ENCODE data around the gene RFX3.

RFX3 gene

GRCh38 chr9:3419893-3420292 is 105.9 kb downstream of the RFX3 start:
- no peak for DNase-seq

DNA sequence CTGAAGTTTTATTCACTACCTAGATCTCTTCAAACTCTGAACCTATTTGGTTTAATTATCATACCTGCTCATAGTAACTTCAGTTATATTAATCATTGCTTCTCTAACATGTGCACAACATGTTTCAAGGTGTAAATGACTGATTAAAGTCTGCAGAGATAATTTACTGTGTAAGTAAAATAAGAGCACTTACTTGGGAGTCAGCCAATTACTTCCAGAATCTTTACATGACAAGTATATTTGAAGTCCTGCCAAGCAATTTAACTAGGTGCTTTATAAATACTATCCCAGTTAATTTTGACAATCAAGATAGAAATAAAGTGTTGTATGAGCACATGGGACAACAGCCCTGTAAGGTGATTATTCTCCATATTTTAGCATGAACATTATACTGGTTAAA is 109.9 kb downstream of the RFX3 start:
- no peak for DNase-seq

- DNase-seq, result no peak
Observed at GRCh38 chr9:3413984-3414383, 111.8 kb downstream of the RFX3 start.

DNA sequence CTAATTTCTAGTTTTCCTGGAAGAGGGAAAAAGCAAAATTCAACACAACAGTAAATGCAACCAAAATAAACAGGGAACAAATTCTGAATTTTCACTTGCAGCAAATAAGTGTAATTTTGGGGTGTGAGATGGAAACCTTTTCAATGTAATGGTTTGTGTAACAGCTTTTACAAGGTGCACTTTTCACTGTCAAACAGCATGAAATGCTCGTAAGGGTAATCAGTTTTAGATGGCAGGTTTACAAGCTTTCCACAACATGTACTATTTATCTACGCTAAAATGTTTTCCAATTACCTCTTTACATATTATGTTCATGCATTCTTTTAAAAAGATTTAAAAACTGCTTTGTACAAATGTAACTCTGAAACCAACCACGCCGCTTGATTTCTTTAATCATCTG is 115.3 kb downstream of the RFX3 start:
- no peak for DNase-seq

- DNase-seq, result no peak
Observed at GRCh38 chr9:3409453-3409852, 116.3 kb downstream of the RFX3 start.

GRCh38 chr9:3403315-3403714 is 122.5 kb downstream of the RFX3 start:
- DNase-seq, result no peak

DNA sequence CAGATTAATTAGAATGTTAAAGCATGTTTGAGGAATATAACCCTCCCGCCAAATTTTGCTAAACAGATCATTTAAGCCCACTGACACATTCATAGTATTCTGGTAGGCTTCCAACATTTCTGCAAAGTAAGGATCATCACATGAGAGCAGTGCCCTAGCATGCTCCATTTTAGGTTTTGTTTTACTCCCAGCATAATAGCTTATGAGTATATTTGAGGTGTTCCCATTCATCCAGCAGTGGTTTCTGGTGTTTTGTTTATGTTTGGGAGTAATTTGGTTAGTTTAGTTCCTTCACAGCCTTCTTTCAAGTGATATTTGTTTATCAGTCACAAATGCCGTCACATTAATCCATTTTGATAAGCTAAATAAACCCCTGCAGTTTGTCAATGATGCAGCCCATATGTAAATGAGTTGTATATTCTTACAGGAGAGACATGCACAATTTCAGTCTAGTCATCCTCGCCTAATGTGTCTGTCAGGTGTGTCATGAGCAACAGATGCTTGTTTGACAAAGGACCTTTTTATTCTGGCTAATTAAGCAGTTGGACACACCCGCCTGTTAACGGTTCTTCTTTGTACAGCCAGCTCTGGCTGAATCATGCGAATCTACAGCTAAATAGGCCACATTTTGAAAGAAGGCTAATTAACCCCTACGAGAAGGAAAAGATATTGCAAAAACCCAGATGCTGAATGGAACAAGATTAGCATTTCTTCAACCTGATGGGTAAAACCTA is 124.4 kb downstream of the RFX3 start:
- DNase-seq, result no peak

GRCh38 chr9:3398232-3398648 is 127.6 kb downstream of the RFX3 start:
- DNase-seq, result no peak

- DNase-seq, result no peak
Observed at GRCh38 chr9:3397766-3398165, 128.0 kb downstream of the RFX3 start.

GRCh38 chr9:3391414-3391813 is 134.4 kb downstream of the RFX3 start:
- DNase-seq, result no peak

DNA sequence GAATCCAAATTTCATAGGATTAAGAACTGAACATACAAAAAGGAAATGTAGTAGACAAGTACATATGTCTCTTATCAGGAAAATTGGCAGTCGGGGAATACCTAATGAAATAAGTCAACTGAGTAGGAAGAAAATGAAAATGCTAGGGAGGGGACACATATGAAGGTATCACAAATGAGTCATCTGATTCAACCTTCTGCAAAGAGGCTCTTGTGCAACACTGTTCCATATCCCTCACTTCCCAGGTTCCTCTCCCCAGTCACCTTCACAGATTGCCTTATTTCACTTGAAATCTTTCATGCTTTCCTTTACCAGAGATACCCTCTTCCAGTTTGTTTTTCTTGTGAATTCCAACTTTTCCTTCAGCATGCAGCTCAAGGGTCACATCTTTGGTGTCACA is 139.0 kb downstream of the RFX3 start:
- no peak for DNase-seq

- peak; percentile 43 for DNase-seq
Observed at GRCh38 chr9:3385871-3386270, 139.9 kb downstream of the RFX3 start.

DNA sequence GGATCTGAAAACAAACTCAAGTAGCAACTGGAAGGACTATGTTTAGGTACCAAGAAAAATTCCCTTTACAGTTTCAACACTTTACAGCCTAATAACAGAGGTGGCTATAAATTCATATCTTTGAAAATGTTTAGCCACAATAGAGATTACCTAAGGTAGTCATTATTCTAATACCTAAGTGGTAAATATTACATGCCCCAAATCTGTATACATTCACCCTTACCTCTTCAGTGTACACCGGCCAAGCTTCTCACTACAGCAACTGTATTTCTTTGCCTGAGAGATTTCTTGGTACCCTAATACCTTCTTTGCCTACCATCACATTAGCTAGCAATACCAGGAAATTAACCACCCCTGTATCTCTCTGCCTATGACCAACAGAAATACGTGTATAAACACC is 154.0 kb downstream of the RFX3 start:
- no peak for DNase-seq

GRCh38 chr9:3370715-3371114 is 155.1 kb downstream of the RFX3 start:
- no peak for DNase-seq

- no peak for DNase-seq
Observed at GRCh38 chr9:3367185-3367584, 158.6 kb downstream of the RFX3 start.

DNA sequence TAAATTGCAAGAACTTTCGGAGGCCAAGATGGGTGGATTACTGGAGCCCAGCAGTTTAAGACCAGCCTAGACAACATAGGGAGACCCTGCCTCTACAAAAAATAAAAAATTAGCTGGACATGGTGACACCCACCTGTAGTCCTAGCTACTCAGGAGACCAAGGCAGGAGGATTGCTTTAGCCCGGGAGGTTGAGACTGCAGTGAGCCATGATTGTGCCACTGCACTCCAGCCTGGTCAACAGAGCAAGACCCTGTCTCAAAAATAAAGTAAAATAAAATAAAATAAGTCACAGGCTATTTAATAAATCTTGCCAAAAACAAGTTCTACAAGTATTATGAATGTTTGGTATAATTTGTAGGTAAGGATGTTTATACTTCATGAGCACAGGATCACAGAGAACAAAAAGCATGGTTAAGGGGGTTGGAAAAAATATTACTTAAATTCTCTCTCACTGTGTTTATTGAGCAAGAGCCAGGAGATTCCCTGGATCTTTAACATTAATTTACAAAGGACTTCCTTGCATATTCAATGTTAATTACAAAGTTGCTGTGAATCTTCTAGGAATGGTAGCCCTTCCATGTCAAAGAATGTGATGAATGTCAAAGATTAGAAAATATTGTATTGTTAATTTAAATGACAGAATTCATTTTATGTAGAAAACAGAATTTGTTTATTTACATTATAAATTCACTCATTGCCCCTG is 164.0 kb downstream of the RFX3 start:
- no peak for DNase-seq

GRCh38 chr9:3361116-3361515 is 164.7 kb downstream of the RFX3 start:
- no peak for DNase-seq

DNA sequence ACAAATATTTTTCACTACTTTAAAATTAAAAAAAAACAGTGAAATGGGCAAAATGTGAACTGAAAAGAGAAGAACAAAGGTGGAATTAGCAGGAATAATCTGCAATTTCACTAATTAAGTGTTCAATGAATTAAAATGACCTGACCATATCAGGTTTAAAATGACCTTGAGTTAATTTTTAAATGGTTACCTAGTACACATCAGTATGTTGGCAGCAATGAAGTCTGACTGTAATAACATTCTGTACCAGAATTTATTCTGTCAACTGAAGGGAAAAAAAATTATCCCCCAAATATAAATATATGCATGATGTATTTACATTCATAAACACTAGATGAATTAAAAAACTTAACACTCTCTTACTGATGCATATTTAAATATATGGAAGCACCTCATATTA is 165.6 kb downstream of the RFX3 start:
- DNase-seq, result no peak

DNA sequence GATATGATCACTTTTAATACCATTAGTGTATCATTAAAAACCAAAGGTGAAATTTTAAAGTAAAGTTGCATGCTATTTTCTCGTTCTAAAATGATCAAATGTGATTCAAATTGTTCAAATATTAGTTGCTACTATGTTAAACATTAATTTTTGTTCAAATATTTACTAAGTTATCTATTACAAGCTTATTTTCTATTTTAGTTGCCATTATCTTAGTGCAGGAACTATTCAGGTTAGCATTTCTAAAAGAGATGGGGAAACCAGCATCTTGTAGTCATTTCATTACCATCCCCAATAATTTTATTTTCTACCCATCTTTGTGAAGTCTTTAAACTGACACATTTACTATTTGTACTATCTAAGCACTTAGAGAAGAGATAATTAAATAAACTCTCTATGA is 166.0 kb downstream of the RFX3 start:
- DNase-seq, result no peak

GRCh38 chr9:3359048-3359692 is 166.6 kb downstream of the RFX3 start:
- DNase-seq, result no peak

- DNase-seq, result no peak
Observed at GRCh38 chr9:3348169-3348568, 177.6 kb downstream of the RFX3 start.

DNA sequence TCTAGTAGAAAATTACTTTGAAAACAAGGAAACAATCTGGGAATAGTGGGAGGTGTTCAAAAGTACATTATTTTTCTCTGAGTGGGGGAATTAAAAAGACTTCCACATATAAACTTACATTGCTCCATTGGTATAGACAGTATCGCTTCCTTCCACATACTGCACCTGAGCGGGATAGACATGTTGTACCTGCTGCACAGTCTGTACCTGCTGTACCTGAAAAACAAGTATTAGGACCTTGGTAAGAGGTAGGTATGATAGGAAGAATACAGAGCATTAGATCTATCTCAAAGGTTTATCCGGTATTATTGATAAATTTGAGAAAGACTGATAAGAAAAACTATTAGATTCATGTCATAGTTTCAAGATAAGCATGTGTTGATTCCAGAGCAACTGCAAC is 179.3 kb downstream of the RFX3 start:
- no peak for DNase-seq

GRCh38 chr9:3343671-3344070 is 182.1 kb downstream of the RFX3 start:
- DNase-seq, result no peak

DNA sequence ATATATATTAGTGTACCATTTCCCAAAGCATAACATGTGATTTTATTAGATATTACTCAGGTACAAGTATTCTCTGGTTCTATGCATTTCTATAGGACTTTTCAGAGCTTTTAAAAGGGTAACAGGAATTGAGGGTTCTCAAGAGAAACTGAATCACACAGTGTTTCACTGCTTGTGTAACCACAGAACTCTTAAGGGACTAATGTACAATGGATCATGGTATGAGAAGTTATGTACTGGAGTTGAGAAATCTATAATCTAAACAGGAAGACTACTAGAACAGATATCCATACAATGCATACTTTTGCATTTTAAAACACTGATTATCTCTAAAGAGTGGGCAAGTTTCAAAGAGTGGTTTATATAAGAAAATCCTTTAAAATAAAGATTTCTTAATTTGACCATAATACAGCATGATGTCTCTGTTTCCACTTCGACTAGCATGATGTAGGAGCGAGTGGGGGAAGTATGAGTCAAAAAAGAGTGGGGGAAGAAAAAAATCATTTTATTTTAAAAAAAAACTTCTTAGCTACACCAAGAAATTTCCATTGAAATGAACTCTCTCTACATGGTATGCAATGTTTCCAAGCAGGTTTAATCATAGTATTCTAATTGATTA is 183.5 kb downstream of the RFX3 start:
- DNase-seq, result no peak
